ENCODE data around the gene RNF157.

GRCh38 chr17:76246080-76247066, 6.1 kb upstream of the RNF157 start:
- TF ChIP-seq CTCF (IDR thresholded peaks at IDR 0.05; ENCODE audit: low read depth, low read length, poor library complexity, severe bottlenecking) = no peak
- no peak for TF ChIP-seq EZH2phosphoT487 (IDR thresholded peaks at IDR 0.05; ENCODE audit: borderline replicate concordance, low read length)

Measured in DOHH2 (cell line).